ENCODE measurements around the gene EPB41L2. TPM values are rescaled to one million over a fixed set of nuclear protein-coding genes. Genes with fewer than 3 reads are reported as not detected.

The EPB41L2 gene
- total and polyA plus RNA-seq, 7 donors: 41.2 to 147 (median 65.7) TPM

- Histone ChIP-seq H3K27ac (no peak overlapping the region), H3K36me3 (no peaks in the 10 kb centered on the region), H3K4me1 (peaks cover 0 to 18% (median 4%) of the 10 kb centered on the region in 4 donors), H3K27me3 (no peaks in the 10 kb centered on the region), H3K9me3 (peaks cover 0 to 7% (median 4%) of the 10 kb centered on the region in 4 donors), H3K4me3 (no peak overlapping the region)
- DNase-seq: no peak
- TF ChIP-seq POLR2A (IDR thresholded peaks at IDR 0.05) (no peak), EP300 (IDR thresholded peaks at IDR 0.05) (no peak), POLR2AphosphoS5 (IDR thresholded peaks at IDR 0.05) (no peak), CTCF (IDR thresholded peaks at IDR 0.05) (no peak)
- intact Hi-C loops (cut with DNase I): no loop called here
- WGBS, 2 donors: 66 to 75% methylated on average over 2 of the region's 2 CpGs
Observed at GRCh38 chr6:131004936-131005335, 58.1 kb downstream of the EPB41L2 start.

- TF ChIP-seq CTCF (IDR thresholded peaks at IDR 0.05) (no peak), EP300 (IDR thresholded peaks at IDR 0.05) (no peak), POLR2AphosphoS5 (IDR thresholded peaks at IDR 0.05) (no peak), POLR2A (IDR thresholded peaks at IDR 0.05) (no peak)
- no peaks in the 10 kb centered on the region for H3K27me3 ChIP-seq
- H3K36me3 ChIP-seq: no peaks in the 10 kb centered on the region
- WGBS, 2 donors: 85 to 90% methylated on average over 1 of the region's 1 CpG
- H3K4me1 ChIP-seq: peaks cover 0 to 18% (median 4%) of the 10 kb centered on the region in 4 donors
- H3K9me3 ChIP-seq: peaks cover 0 to 7% (median 4%) of the 10 kb centered on the region in 4 donors
- intact Hi-C loops (cut with DNase I): no loop called here
- no peak for DNase-seq
- H3K4me3 ChIP-seq: no peak overlapping the region
- H3K27ac ChIP-seq: no peak overlapping the region
Observed at GRCh38 chr6:131004387-131004755, 58.7 kb downstream of the EPB41L2 start.

- intact Hi-C loops (cut with DNase I): no loop called here
- Histone ChIP-seq H3K4me1 (peaks cover 0 to 18% (median 4%) of the 10 kb centered on the region in 4 donors), H3K27me3 (no peaks in the 10 kb centered on the region), H3K9me3 (peaks cover 0 to 7% (median 4%) of the 10 kb centered on the region in 4 donors), H3K4me3 (no peak overlapping the region), H3K36me3 (no peaks in the 10 kb centered on the region), H3K27ac (peak overlapping the region in 1 of 4 donors; percentile 2)
- TF ChIP-seq POLR2AphosphoS5 (IDR thresholded peaks at IDR 0.05) (no peak), EP300 (IDR thresholded peaks at IDR 0.05) (no peak), POLR2A (IDR thresholded peaks at IDR 0.05) (no peak), CTCF (IDR thresholded peaks at IDR 0.05) (no peak)
- 72 to 73% methylated on average over 5 of the region's 5 CpGs for WGBS, 2 donors
- DNase-seq: no peak
Observed at GRCh38 chr6:131003488-131004386, 59.3 kb downstream of the EPB41L2 start.

GRCh38 chr6:131002661-131002980, 60.4 kb downstream of the EPB41L2 start:
- 61 to 66% methylated on average over 3 of the region's 3 CpGs for WGBS, 2 donors
- H3K4me1 ChIP-seq: peaks cover 0 to 18% (median 6%) of the 10 kb centered on the region in 4 donors
- no peaks in the 10 kb centered on the region for H3K36me3 ChIP-seq
- no peak overlapping the region for H3K4me3 ChIP-seq
- H3K27me3 ChIP-seq: no peaks in the 10 kb centered on the region
- intact Hi-C loops (cut with DNase I): no loop called here
- no peak for DNase-seq
- peaks cover 0 to 6% (median 3%) of the 10 kb centered on the region in 4 donors for H3K9me3 ChIP-seq
- TF ChIP-seq POLR2AphosphoS5 (IDR thresholded peaks at IDR 0.05) (no peak), EP300 (IDR thresholded peaks at IDR 0.05) (no peak), POLR2A (IDR thresholded peaks at IDR 0.05) (no peak), CTCF (IDR thresholded peaks at IDR 0.05) (no peak)
- H3K27ac ChIP-seq: peak overlapping the region in 2 of 4 donors; percentile 2 to 39
